GM10266 (cell line): ENCODE data around the gene RASD2.

Source experiments
- DNase-seq: peaks from one replicate; pipeline ENCODE4 v3.0.0; 2012; ENCODE audit errors: extremely low spot score
- TF ChIP-seq, protein P1 (sequence below): IDR thresholded peaks from 2 replicates; pipeline ENCODE4 v1.5.1; 2012; ENCODE audit warnings: mild to moderate bottlenecking, low read depth; ENCODE audit not compliant: control insufficient read depth, insufficient read depth; ENCODE audit errors: missing control alignments

Gene RASD2

DNA sequence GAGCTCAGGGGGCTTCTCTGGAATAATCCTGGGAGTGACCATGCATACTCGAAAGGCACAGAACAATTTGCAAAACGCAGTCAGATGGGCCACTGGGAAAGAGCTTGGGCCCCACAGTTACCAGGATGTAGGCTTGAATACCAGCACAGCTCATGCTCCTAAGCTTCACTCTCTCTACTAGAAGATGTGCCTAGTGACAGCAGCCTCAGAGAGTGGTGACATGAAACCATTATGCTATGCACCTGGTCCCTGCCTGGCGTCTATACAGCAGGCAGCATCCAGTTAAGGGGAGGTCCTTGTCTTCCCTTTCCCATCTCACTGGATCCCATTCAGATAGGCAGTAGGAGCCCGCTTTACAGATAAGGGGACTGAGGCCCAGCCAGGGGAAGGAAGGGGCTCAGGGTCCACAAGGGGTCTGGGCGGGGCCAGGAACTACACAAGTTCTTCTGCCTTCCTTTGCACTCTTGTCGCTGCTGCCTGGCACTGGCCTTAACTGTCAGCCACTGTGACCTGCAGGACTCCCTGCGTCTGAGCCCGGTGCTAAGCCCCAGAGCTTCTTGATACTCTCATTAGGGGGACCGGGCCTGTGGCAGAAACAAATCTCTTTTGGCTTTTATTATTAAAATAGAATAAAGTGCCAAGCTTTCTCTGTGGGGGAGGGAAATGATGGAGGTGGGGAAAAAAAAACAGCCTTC is 21.2 kb upstream of the RASD2 start:
- no peak for DNase-seq
- TF ChIP-seq, protein P1, sequence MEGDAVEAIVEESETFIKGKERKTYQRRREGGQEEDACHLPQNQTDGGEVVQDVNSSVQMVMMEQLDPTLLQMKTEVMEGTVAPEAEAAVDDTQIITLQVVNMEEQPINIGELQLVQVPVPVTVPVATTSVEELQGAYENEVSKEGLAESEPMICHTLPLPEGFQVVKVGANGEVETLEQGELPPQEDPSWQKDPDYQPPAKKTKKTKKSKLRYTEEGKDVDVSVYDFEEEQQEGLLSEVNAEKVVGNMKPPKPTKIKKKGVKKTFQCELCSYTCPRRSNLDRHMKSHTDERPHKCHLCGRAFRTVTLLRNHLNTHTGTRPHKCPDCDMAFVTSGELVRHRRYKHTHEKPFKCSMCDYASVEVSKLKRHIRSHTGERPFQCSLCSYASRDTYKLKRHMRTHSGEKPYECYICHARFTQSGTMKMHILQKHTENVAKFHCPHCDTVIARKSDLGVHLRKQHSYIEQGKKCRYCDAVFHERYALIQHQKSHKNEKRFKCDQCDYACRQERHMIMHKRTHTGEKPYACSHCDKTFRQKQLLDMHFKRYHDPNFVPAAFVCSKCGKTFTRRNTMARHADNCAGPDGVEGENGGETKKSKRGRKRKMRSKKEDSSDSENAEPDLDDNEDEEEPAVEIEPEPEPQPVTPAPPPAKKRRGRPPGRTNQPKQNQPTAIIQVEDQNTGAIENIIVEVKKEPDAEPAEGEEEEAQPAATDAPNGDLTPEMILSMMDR, result no peak

DNA sequence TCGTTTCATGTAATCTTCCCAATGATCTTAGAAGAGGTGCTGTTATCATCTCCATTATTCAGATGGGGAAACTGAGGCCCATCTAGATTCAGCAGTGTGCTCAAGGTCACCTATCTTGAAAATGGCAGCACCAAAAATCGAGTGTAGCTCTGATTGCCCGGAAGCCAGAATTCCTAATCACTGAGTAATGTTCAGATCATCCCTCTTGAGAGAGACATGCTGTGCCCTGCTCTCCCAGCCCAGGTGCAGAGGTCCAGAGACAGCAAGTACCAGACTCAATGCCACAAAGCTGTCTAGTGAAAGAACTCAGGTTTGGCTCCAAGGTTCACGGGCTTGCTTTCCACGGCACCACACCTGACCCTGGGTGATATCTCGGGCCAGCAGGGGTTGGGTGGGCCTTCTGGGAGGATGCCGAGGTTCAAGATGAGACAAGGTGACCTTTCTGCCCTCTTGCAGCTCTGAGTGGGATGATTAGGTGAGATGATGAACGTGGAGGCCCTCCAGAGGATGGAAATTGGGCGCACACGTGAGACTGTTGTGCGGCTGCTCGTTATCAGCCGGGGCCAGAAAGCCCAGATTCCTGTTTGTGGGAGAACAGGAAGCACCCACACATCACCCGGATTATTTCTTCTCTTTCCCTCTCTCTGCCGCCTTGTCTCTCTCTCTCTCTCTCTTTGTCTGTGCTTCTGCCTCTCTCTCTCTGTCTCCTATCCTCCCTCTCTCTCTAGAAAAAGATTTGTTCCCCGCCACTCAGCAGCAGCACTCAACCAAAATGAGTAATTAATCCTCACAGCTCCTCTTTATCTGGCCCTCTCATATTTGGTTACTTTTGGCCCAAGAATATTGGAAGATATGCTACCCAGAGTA is 19.0 kb upstream of the RASD2 start:
- no peak for DNase-seq
- TF ChIP-seq, protein P1, result no peak

DNA sequence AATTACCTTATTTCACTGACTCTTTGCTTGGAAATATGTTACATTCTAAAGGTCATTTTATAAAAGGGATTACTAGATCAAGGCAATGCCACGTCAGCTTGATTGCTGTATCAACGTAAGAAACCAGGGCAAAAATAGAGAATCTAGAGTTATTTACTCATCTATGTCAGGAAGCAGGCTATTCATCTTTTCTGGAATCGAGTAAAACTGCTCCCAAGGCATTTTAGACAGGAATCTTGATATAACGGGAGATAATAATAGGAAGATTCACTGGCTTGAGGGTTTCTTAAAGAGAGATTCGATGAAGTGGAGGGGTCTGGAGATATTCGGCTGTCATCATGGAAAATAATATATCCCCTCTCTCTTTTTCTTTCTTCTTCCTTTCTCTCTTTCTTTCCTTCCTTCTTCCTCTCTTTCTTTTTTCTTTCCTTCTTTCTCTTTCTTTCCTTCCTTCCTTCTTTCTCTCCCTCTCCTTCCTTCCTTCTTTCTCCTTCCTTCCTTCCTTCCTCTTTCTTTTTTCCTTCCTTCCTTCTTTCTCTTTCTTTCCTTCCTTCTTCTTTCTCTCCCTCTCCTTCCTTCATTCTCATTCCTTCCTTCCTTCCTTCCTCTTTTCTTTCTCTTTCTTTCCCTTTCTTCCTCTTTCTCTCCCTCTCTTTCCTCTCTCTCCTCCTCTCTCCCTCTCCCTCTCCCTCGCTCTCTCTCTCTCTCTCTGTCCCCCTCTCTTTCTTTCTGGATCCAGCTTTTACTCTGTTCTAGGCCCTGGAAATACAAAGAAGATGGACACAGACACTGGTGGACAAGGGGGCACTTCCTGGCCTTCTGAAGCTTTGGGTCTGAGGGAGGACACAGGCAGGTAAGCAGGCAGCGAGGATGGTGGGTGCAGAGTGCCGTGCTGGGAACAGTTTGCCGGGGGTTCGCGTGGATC is 18.1 kb upstream of the RASD2 start:
- TF ChIP-seq, protein P1, result no peak

GRCh38 chr22:35523167-35523947 is 17.3 kb upstream of the RASD2 start:
- no peak for DNase-seq
- TF ChIP-seq, protein P1, result no peak

More for the DNA sequence above, 18.1 kb upstream of the RASD2 start:
- no peak for DNase-seq

DNA sequence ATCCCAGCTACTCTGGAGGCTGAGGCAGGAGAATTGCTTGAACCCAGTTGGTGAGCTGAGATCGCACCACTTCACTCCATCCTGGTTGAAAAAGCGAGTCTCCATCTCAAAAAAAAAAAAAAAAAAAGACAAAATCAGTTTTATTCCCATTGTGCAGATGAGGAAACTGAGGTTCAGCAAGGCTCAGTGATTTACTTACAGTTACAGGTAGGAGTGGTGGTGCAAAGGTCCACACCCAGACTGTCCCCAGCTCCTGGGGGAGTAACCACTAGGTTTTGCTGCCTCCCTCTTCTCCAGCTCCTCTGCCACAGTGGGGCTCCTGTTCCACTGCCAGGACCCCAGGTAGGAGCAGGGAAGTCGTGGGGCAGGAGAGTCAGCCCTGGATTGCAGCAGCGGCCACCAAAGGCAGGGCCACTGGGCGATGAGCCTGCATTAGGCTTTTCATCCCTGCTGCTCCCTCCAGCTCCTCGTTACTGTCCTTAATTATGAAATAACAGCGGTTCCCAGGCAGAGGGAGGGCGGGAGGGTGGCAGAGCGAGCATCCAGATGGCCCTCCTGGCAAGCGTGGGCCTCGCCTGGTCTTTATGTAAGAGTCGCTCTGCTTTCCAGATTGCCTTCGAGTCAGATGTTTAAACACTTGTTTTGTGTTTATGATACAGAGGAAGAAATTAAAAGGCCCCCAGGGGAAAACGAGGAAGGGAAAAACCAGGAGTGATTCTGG is 15.5 kb upstream of the RASD2 start:
- no peak for DNase-seq
- TF ChIP-seq, protein P1, result no peak
